Fibroblast of skin of back (primary cell): ENCODE results near the gene ARAP1.

ENCODE experiments used
- DNase-seq: peaks from one replicate; pipeline ENCODE4 v3.0.0-alpha.2; 2013

The ARAP1 gene

DNA sequence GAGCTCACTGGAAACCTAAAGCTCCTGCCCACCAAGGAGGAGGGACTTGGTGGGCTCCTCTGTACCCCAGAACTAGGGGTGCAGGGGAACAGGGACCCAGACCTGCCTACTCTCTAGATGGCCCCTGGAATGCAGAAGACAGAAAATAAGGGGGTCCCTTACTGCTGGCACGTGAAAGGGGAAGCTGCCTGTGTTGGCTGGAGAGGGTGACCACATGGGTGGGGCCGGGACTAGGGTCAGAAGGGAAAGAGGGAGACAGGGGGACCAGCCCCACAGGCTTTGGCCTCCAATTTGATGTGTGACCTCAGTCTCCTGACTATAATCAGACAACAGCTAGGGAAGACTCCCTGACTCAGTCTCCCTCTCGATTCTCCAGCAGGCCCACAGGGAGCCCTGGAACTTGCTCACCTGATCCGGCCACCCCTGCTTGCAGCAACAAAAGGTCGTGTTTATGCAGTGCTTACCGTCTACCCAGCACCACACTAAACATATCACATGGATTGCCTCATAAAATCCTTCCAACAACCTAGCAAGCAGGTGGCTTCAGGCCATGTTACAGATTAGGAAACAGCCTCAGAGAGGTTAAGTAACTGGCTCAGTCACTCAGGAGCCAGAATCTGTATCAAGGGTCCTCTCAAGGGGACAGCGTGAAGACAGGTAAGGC, 10.2 kb downstream of the ARAP1 start:
- DNase-seq = no peak

DNA sequence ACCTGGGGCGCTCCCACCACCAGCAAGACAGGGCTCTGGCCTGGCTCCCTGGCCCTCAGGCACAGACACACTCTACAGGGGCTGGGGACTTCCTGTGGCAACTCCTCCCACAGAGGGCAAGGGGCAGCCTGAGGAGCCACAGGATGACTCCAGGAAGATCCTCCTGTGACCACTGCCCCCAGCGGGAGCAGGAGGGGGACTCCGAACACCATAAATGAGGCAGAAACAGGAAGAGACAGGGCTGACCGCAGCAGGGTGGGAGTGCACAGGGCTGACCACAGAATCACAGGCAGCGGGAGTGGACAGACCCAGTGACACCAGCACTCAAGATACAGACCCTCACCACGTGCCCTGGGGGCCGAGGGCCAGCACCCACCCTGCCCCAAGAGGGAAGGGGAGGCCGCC, 10.8 kb downstream of the ARAP1 start:
- no peak for DNase-seq

DNA sequence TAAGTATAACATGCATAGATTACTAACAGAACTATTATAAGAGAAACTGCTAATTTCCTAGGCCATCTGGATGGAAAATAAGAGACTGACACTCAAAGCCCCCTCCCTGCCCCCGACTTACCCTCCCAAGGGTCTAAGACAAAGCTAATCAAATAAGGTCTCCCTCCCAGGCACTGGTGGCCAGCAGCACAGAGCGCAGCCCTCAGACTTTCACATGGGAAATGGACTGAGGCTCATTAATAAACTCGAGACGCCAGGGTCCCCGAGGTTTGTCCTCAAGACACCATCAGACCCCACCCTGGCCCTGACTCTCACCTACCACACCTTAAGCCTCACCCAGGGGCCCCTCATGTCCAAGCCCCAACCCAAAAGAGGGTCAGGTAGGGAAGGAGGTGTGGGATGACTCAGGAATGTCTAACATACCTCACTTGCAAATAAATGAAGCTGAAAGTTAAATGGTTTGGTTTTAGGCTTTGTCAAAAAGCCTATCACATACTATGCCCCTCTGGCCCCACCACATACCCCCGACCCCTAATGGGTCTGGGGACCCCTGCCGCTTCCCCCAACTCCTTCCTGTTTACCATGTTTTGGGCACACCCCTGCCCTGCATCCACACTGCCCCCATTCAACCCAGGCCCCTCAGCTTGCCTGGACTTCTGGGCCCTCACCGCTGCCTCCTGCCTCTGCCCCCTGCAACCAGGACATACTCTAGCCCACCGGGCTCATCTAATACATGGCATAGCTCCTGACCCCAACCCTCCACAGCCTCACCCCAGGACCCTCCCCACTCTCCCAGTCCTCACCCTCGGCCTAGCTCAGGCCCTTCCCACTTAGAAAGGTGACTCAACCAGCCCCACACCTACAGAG, 11.4 kb downstream of the ARAP1 start:
- DNase-seq = no peak

DNA sequence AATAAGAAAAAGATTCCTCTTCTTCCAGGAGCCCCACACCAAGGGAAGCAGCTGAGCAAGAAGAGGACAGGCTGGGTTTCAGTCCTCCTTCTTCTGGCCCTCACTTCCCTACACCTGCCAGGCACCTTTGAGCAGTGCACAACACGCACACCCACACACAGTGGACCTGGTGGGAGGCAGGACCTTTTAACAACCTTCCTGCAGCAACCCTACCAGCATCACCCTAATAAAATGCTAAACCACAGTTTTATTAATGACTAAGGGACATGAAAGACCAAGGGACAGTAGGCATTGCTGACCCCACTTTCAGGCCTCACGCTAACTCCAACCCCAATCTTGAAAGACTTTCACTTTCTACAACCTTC, 12.2 kb downstream of the ARAP1 start:
- no peak for DNase-seq

DNA sequence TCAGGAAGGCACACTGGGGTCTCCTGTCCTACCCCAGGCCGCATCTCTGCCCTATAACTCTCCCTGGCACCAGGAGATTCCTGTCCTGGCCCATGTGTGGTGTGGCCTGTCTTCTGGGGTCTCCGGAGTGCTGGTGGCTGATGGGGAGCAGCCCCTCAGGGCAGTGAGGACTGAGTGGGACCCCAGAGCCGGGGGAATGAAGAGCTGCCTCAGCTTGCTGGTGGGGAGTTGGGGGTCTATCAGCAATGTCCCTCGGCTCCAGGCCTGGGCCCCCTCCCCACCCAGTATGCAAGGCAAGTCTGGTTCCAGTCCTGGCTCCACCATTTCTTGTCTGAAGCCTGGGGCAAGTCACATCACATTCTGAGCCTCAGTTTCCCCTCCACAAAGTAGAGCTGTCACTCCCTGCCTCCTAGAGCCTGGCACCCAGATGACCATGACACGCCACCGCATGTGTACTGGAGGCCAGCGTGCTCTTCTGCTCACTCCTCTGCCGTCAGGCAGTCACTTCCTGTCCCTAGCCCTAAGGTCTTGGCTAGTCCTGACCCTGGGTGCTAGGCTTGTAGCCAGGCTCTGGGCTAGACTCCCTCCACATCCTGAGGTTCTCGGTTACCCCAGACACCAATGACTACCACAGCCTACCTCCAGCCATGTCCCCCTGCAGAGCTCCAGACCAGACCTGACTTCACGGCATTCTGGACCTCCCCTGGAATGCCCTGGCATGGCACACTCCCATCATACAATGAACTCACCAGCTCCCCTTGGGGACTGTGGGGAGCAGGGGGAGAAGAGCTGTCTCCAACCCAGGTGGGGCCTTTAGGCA, 12.8 kb downstream of the ARAP1 start:
- no peak for DNase-seq

DNA sequence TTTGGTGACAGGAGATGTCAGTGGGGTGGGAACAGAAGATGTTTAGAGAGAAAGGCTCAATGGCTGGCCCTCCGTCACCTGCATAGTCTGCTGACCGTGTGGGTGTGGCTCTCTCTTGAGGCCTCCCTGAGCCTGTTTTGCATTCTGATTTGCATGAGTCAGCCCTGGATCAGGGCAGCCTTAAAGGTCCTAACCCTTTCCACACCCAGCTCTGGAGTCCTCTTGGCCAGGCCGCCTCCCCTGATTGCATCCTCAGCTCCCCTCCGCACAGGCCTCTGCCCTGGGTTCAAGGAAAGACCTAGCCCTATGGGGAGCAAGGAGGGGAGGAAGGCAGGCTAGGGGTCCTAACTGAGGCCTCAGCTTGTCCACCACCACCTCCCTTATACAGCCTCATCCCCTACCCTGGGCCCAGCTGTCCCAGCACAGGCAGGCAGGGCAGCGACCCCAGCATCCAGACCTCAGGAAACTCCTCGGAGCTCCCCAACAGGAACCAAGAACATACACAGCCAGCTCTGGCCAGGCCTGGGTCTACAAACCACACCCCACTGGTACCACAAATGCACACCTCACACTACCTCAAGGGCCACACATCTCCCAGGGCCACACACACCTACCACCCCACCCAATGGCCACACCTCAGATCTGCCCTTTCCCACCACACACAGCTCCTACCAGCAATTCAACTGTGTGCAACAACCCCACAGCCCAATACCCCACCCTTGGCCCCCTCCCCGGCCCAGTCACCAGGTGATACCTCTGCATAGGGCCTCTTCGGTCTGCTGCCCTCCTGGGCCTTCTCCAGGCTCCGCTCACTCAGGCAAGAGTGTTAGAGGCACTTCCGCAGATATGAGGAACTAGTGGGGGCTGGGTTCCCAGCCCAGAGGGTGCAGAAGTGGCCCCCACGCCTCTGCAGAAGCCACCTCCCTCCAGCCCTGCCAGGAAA, 13.7 kb downstream of the ARAP1 start:
- DNase-seq = peak; percentile 54

GRCh38 chr11:72737336-72737735, 14.9 kb downstream of the ARAP1 start:
- DNase-seq = no peak

DNA sequence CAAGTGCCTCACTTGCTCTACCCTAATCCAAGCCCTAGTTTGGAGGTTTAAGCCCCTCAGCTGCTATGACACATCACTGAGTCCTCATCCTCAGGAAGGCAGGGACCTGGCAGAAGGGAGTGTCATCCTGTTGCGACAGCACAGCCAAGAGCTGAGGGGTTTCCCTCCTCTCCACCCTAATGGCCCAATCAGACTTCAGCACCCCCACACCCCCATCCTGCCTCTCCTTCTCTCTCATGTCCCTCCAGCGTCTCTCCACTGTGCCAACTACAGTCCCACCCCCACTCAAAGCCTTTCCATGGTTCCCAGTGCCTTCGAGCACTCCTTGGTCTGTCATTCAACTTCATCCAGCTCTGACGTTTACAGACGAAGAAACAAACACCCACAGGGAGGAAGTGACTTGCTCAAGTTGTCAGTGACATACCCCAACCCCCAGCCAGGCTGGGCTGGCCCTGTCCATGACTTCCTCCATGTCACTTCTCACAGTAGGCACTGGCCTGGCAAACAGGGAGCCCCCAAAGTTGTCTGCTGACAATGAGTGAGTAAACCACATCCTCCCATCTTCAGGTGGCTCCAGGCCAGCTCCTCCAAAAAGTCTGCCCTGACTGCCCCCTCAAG, 15.6 kb downstream of the ARAP1 start:
- peak; percentile 71 for DNase-seq

- DNase-seq = peak; percentile 46
Measured at GRCh38 chr11:72735495-72736027, 16.6 kb downstream of the ARAP1 start.

DNA sequence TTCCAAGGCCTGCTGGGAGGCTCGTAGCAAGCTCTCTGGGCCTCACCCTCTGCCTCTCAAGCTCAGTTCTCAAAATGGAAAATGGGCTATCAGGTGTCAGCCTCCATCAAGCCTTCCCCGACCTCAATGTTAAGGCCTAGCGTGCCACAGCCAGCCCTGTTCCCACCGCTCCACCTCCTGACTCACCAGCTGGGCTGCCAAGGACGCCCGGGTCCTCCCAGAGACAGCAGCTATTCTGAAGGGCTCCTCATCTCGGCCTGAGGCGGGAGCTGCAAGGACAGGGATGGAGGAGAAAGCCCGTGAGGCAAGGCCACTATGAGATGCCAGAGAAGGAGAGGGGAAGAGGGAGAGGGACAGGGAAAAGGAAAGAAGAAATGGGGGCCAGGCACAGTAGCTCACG, 19.9 kb downstream of the ARAP1 start:
- no peak for DNase-seq

- DNase-seq = no peak
Measured at GRCh38 chr11:72730737-72731136, 21.5 kb downstream of the ARAP1 start.

DNA sequence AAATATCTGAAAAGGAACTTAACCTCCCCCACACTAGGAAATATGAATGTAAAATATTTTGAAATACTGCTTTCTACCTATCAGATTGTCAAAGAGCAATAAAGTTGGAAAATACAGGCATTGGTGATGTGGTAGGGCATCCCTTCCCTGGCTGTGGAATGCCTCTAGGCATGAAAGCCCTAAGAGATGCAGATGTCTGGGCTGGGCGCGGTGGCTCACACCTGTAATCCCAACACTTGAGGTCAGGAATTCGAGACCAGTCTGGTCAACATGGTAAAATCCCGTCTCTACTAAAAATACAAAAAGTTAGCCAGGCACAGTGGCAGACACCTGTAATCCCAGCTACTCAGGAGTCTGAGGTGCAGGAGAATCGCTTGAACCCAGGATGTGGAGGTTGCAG, 22.0 kb downstream of the ARAP1 start:
- no peak for DNase-seq

- DNase-seq = no peak
Measured at GRCh38 chr11:72727521-72727920, 24.7 kb downstream of the ARAP1 start.

DNA sequence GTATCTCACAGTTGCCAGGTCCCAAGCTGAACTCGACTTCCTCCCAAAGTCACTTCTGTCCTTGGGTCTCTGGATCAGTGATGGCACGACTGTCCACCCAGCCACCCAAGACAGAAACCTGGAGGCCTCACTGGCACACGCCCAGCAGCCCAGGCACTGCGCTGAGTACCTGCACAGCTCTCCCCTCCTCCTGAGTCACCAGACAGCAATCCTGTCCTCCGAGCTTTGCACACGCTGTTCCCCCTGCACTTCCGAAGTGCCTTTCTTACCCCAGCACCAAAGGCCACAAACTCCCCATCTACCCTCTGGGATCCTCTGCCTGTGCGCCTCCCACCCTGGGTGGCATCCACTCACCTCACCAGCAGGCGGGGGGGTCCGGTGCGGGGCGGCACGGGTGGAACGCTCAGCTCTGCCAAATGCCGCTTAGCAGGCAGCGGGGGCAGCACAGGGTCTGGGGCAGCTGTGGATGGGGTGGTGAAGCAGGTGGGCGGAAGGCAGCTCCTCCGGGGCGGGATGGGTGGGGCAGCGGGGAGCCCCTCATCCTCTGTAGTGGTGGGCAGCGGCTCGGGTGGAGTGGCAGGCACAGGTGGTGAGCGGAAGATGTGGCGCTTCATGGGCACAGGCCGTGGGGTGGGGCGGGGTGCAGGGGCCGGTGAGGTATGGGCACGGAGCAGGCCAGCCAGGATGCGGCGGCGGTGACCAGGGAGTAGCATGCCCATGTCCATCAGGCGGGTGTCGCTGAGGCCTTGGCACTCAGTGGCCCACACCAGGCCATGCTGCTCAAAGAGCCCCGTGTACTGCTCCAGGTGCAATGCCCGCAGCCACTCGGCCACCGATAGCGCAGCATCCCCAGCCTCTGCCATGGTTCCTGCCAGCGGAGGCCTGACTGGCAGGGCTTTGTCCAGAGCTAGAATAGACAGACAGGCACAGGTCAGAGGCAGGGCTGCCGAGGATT, 25.7 kb downstream of the ARAP1 start:
- no peak for DNase-seq

DNA sequence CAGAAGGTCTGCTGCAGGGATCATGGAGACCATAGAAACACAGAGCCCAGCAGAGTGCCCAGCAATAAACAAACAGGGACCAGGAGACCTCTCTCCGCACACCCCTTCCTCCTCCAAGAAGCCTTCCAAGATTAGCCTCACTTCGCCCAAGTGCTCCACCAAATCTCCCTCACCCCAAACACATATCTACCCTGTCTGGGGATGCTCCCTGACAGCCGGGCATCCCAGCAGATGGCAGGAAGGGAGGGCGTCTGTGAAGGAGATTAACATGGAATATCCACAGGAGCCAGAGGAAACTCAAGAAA, 26.5 kb downstream of the ARAP1 start:
- no peak for DNase-seq

DNA sequence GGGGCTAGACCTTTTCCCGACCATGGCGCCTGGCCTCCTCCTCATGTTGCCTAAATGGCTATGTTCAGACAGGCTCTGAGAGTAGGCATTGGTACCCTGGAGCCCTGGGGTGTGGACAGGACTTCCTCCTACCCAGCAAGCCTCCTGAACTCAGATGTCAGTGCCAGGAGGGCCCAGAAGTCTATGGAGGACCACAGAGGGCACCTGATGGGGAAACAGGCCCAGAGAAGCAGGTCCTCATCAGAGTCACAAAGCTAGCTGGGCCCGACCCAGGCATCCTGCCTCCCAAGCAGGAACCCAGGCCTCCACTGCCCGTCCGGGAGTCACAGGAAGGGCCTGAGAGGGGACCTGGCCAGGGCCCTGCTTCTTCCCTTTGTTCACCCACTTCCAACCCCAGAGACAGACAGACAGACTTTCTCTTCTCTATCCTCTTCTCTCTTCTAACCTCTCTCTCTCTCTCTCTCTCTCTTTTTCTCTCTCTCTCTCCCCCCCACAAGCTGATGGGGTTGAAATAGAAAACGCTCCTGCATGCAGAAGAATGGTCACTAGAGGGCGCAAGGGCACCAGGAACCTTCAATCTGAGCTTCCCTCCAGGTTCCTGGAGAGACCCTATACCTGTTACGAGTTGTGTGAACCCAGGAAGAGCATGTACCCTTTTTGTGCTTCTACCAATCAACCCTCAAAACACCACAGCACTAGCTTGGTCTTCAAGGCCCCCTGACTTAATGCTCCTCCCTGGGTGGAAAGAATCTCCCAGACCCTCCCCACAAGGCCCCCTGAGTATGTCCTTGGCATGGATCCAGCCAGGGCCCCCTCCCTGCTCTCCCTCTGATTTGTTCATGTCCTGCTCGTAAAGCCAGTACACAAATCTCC, 27.1 kb downstream of the ARAP1 start:
- DNase-seq = peak; percentile 77

DNA sequence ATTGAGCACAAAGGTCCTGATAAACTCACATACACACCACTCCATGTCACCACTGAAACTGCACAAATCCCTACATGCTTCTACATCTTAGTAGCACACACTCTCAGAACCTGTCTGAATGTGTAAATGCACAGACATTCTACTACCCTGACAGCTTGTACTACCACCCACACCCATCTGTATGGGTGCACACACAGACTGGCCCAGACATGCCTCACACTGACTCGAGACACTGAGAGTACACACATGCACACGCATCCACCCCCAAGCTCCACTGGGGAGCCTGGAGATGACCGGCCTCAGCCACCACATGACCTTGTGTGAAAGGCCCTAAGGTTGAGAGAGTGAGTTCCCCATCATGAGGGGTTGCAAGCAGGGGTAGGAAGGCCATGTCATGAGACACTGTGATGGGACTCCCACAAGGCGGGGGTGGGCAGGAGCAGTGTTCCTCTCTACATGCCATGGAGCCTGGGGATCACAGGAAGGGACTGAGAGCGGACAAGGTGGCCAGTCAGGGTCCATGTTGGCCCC, 28.1 kb downstream of the ARAP1 start:
- no peak for DNase-seq

DNA sequence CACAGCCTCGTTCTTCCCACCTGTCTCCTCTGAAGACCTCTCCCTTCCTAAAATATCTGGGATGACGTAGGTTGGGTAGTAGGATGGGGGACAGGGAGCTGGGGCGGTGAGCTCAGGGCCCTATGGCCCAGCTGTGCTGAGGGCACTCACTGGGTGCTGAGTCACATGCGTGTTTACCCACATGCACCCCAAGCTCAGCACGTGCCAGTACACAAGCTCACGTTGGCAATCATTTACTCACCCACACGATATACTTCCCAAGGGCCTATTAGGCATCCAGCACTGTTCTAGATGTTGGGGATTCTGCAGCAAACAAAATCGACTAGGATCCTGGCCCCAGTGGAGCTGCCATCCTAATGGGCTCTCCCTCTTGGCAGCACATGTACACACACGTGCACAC, 28.7 kb downstream of the ARAP1 start:
- no peak for DNase-seq
